Muscle layer of duodenum (tissue), 2 donors: ENCODE measurements around the gene NRP2.

Experiments
- H3K27ac ChIP-seq: one replicate; pipeline ENCODE4 v1.7.0; 2013; ENCODE audit warnings: mild to moderate bottlenecking, low read length
- H3K27me3 ChIP-seq: one replicate; pipeline ENCODE4 v1.7.0; 2013; ENCODE audit warnings: low read depth, mild to moderate bottlenecking, control low read depth, low read length
- H3K36me3 ChIP-seq, 2 donors: one replicate each; pipeline ENCODE4 v1.7.0; 2013; ENCODE audit warnings: low read length in 2 of 2, control low read depth in 1 of 2, mild to moderate bottlenecking in 1 of 2; ENCODE audit not compliant: insufficient read depth in 2 of 2, control insufficient read depth in 1 of 2
- H3K4me1 ChIP-seq, 2 donors: one replicate each; pipeline ENCODE4 v1.7.0; 2013; ENCODE audit warnings: low read length in 2 of 2, mild to moderate bottlenecking in 2 of 2, control low read depth in 1 of 2, moderate library complexity in 1 of 2; ENCODE audit not compliant: insufficient read depth in 2 of 2, control insufficient read depth in 1 of 2
- H3K4me3 ChIP-seq, 2 donors: one replicate each; pipeline ENCODE4 v1.7.0; 2013; ENCODE audit warnings: low read length in 2 of 2, low read depth in 1 of 2, mild to moderate bottlenecking in 1 of 2
- H3K9me3 ChIP-seq, 2 donors: one replicate each; pipeline ENCODE4 v1.7.0; 2013; ENCODE audit warnings: low read length in 2 of 2, control low read depth in 1 of 2, mild to moderate bottlenecking in 1 of 2; ENCODE audit not compliant: control insufficient read depth in 1 of 2
- donor health status: healthy.

The NRP2 gene

GRCh38 chr2:205781244-205781931, 99.1 kb downstream of the NRP2 start:
- peaks cover 0 to 4% of the 10 kb centered on the region in 2 donors for H3K36me3 ChIP-seq
- H3K27ac ChIP-seq: peak overlapping the region; percentile 7
- H3K4me3 ChIP-seq: no peak overlapping the region
- H3K27me3 ChIP-seq: no peaks in the 10 kb centered on the region
- H3K4me1 ChIP-seq: peaks cover 0 to 52% of the 10 kb centered on the region in 2 donors
- H3K9me3 ChIP-seq: no peaks in the 10 kb centered on the region

- Histone ChIP-seq H3K4me3 (no peak overlapping the region), H3K36me3 (no peaks in the 10 kb centered on the region), H3K4me1 (peaks cover 0 to 52% of the 10 kb centered on the region in 2 donors), H3K27me3 (no peaks in the 10 kb centered on the region), H3K9me3 (no peaks in the 10 kb centered on the region), H3K27ac (no peak overlapping the region)
Observed at GRCh38 chr2:205782941-205783340, 100.6 kb downstream of the NRP2 start.

- no peaks in the 10 kb centered on the region for H3K36me3 ChIP-seq
- peaks cover 0 to 48% of the 10 kb centered on the region in 2 donors for H3K4me1 ChIP-seq
- no peak overlapping the region for H3K4me3 ChIP-seq
- H3K9me3 ChIP-seq: no peaks in the 10 kb centered on the region
- no peaks in the 10 kb centered on the region for H3K27me3 ChIP-seq
- no peak overlapping the region for H3K27ac ChIP-seq
Observed at GRCh38 chr2:205783872-205784499, 101.7 kb downstream of the NRP2 start.

- Histone ChIP-seq H3K36me3 (no peaks in the 10 kb centered on the region), H3K27ac (no peak overlapping the region), H3K4me3 (no peak overlapping the region), H3K4me1 (peaks cover 0 to 39% of the 10 kb centered on the region in 2 donors), H3K9me3 (no peaks in the 10 kb centered on the region), H3K27me3 (no peaks in the 10 kb centered on the region)
Observed at GRCh38 chr2:205785507-205786260, 103.4 kb downstream of the NRP2 start.

GRCh38 chr2:205786976-205787375, 104.7 kb downstream of the NRP2 start:
- Histone ChIP-seq H3K36me3 (no peaks in the 10 kb centered on the region), H3K27ac (peak overlapping the region; percentile 37), H3K4me1 (peaks cover 0 to 39% of the 10 kb centered on the region in 2 donors), H3K27me3 (no peaks in the 10 kb centered on the region), H3K9me3 (no peaks in the 10 kb centered on the region), H3K4me3 (no peak overlapping the region)

GRCh38 chr2:205787761-205788160, 105.5 kb downstream of the NRP2 start:
- peak overlapping the region; percentile 37 for H3K27ac ChIP-seq

GRCh38 chr2:205789906-205790305, 107.6 kb downstream of the NRP2 start:
- Histone ChIP-seq H3K27ac (peak overlapping the region; percentile 52), H3K36me3 (peaks cover 0 to 5% of the 10 kb centered on the region in 2 donors), H3K4me1 (peaks cover 0 to 15% of the 10 kb centered on the region in 2 donors)

More at GRCh38 chr2:205787761-205788160, 105.5 kb downstream of the NRP2 start:
- H3K27me3 ChIP-seq: no peaks in the 10 kb centered on the region
- H3K4me1 ChIP-seq: peaks cover 0 to 31% of the 10 kb centered on the region in 2 donors
- no peaks in the 10 kb centered on the region for H3K36me3 ChIP-seq
- H3K4me3 ChIP-seq: no peak overlapping the region
- no peaks in the 10 kb centered on the region for H3K9me3 ChIP-seq

GRCh38 chr2:205792908-205793307, 110.6 kb downstream of the NRP2 start:
- Histone ChIP-seq H3K9me3 (no peaks in the 10 kb centered on the region), H3K4me1 (peaks cover 0 to 9% of the 10 kb centered on the region in 2 donors), H3K27ac (peak overlapping the region; percentile 78), H3K27me3 (no peaks in the 10 kb centered on the region), H3K36me3 (peaks cover 12 to 25% of the 10 kb centered on the region in 2 donors), H3K4me3 (no peak overlapping the region)

More at GRCh38 chr2:205789906-205790305, 107.6 kb downstream of the NRP2 start:
- H3K4me3 ChIP-seq: no peak overlapping the region
- no peaks in the 10 kb centered on the region for H3K27me3 ChIP-seq
- H3K9me3 ChIP-seq: no peaks in the 10 kb centered on the region

- Histone ChIP-seq H3K4me1 (peaks cover 7 to 28% of the 10 kb centered on the region in 2 donors), H3K27me3 (no peaks in the 10 kb centered on the region)
Observed at GRCh38 chr2:205796805-205797313, 114.6 kb downstream of the NRP2 start.

GRCh38 chr2:205797866-205798265, 115.6 kb downstream of the NRP2 start:
- Histone ChIP-seq H3K9me3 (peaks cover 0 to 5% of the 10 kb centered on the region in 2 donors), H3K4me1 (peaks cover 14 to 38% of the 10 kb centered on the region in 2 donors), H3K27ac (no peak overlapping the region), H3K36me3 (peaks cover 12 to 25% of the 10 kb centered on the region in 2 donors), H3K4me3 (no peak overlapping the region), H3K27me3 (no peaks in the 10 kb centered on the region)

More at GRCh38 chr2:205796805-205797313, 114.6 kb downstream of the NRP2 start:
- no peak overlapping the region for H3K27ac ChIP-seq
- peaks cover 12 to 25% of the 10 kb centered on the region in 2 donors for H3K36me3 ChIP-seq
- H3K4me3 ChIP-seq: no peak overlapping the region
- peaks cover 0 to 5% of the 10 kb centered on the region in 2 donors for H3K9me3 ChIP-seq

GRCh38 chr2:205800224-205800623, 117.9 kb downstream of the NRP2 start:
- Histone ChIP-seq H3K27me3 (no peaks in the 10 kb centered on the region), H3K36me3 (peaks cover 12 to 20% of the 10 kb centered on the region in 2 donors), H3K4me3 (peak overlapping the region in 1 of 2 donors; percentile 8), H3K4me1 (peaks cover 14 to 43% of the 10 kb centered on the region in 2 donors), H3K9me3 (peaks cover 0 to 5% of the 10 kb centered on the region in 2 donors), H3K27ac (peak overlapping the region; percentile 43)
